Mesothelial cell of epicardium (in vitro differentiated cells): ENCODE data around the gene UBQLN3. TPM values are rescaled to one million over a fixed set of nuclear protein-coding genes. Genes with fewer than 3 reads are reported as not detected.

Experiments
- DNase-seq, 2 experiments: peaks; one replicate each; pipeline ENCODE4 v3.0.0; 2021; ENCODE audit warnings: low spot score in 2 of 2; ENCODE audit not compliant: unreplicated experiment in 2 of 2
- H3K27ac Mint-ChIP-seq: 2 replicates; pipeline ENCODE4 v1.8.0; 2021; ENCODE audit warnings: mixed read lengths
- H3K27me3 Mint-ChIP-seq: 2 replicates; pipeline ENCODE4 v1.8.0; 2021; ENCODE audit warnings: low read depth, mixed read lengths
- H3K36me3 Mint-ChIP-seq: 2 replicates; pipeline ENCODE4 v1.8.0; 2021; ENCODE audit warnings: mixed read lengths
- H3K4me1 Mint-ChIP-seq: 2 replicates; pipeline ENCODE4 v1.8.0; 2021; ENCODE audit warnings: mixed read lengths
- H3K4me3 Mint-ChIP-seq: 2 replicates; pipeline ENCODE4 v1.8.0; 2021; ENCODE audit warnings: mild to moderate bottlenecking, moderate library complexity, mixed read lengths
- H3K9me3 Mint-ChIP-seq: 2 replicates; pipeline ENCODE4 v1.8.0; 2021; ENCODE audit warnings: mixed read lengths
- total RNA-seq: library from RNA; stranded (reverse); gene quantifications from 3 replicates; pipeline ENCODE4 v1.2.1, GENCODE V29; 2021
- TF ChIP-seq, protein P1 (sequence below): fragments of 200-600 bp; sonication (generic); IDR thresholded peaks from one replicate; pipeline ENCODE4 v1.5.0; 2021; ENCODE audit warnings: antibody characterized with exemption; ENCODE audit not compliant: unreplicated experiment

The UBQLN3 gene
- total RNA-seq, 1 donor from 2014 or later: 1.2 TPM

DNA sequence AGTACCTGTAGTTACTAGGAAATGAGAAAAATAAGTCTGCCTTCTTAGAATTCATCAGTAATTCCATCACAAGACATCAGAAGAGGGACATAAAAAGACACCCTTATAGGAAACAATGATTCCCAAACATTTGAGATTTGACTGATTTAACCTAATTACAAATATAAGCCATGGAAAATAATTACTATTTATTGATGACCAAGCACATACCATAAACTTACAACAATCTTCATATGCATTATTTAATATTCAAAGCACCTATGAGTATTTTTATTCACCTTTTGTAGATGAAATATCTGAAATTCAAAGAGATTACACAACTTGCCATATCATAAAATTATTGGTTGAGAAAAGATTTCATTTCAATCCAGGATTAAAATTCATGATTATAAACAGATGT lies 35.8 kb downstream of the UBQLN3 start:
- peaks cover 36% of the 10 kb centered on the region for H3K27me3 Mint-ChIP-seq
- H3K4me1 Mint-ChIP-seq: no peaks in the 10 kb centered on the region
- DNase-seq: no peak
- H3K27ac Mint-ChIP-seq: no peak overlapping the region
- TF ChIP-seq, protein P1, sequence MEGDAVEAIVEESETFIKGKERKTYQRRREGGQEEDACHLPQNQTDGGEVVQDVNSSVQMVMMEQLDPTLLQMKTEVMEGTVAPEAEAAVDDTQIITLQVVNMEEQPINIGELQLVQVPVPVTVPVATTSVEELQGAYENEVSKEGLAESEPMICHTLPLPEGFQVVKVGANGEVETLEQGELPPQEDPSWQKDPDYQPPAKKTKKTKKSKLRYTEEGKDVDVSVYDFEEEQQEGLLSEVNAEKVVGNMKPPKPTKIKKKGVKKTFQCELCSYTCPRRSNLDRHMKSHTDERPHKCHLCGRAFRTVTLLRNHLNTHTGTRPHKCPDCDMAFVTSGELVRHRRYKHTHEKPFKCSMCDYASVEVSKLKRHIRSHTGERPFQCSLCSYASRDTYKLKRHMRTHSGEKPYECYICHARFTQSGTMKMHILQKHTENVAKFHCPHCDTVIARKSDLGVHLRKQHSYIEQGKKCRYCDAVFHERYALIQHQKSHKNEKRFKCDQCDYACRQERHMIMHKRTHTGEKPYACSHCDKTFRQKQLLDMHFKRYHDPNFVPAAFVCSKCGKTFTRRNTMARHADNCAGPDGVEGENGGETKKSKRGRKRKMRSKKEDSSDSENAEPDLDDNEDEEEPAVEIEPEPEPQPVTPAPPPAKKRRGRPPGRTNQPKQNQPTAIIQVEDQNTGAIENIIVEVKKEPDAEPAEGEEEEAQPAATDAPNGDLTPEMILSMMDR: no peak
- no peaks in the 10 kb centered on the region for H3K36me3 Mint-ChIP-seq
- no peak overlapping the region for H3K4me3 Mint-ChIP-seq
- H3K9me3 Mint-ChIP-seq: no peaks in the 10 kb centered on the region

DNA sequence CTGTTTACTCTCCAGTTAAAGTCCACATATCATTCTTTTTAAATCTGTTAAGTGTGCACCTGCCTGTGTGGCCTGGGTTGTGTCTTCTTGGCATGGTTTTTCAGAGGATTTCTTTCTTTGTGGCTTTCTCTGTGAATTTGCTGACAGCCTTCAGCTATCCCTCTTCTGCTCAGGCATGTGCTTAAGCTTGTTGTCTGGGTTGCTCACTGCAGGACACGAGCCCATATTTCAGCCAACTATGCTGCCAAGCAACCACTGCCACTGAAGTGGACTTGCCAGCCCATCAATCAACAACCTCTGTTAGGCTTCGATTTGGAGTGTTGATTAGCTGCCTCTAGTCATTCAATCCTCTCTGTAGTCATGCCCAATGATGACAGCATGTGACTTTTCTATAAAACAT lies 42.2 kb downstream of the UBQLN3 start:
- Mint-ChIP-seq H3K27ac (no peak overlapping the region), H3K9me3 (no peaks in the 10 kb centered on the region), H3K36me3 (no peaks in the 10 kb centered on the region), H3K4me1 (no peaks in the 10 kb centered on the region), H3K27me3 (peaks cover 21% of the 10 kb centered on the region), H3K4me3 (no peak overlapping the region)
- no peak for DNase-seq
- TF ChIP-seq, protein P1: no peak

DNA sequence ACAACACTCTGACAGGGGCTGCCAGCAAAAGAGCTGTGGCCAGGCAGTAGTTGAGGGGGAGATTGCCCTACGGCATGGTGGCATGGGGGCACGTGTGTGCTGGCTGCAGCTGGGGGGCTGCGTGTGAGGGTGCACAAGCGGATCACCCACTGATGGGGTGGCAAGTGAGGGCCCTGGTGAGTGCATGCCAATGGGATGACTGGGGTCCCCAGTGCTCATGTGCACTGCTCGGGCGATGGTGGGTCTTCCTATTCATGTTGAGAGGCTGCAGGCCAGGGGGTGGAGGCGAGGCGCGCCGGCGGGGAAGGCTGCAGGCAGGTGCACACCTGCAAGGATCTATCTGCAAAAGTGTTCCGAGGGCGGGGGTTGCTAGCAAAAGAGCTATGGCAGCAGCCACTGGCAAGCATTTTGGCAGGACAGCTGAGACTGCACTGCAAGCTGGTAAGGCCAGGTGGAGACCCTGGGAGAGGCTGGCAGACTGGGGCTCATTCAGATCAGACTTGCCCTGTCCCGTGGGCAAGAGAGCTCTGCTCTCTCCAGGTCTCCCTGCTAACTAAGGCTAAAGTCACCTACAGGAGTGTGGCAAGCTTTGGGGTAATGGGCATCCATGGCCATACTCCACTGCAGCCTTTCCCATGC lies 48.7 kb downstream of the UBQLN3 start:
- Mint-ChIP-seq H3K27ac (no peak overlapping the region), H3K27me3 (no peaks in the 10 kb centered on the region), H3K36me3 (no peaks in the 10 kb centered on the region), H3K4me3 (no peak overlapping the region), H3K4me1 (no peaks in the 10 kb centered on the region), H3K9me3 (no peaks in the 10 kb centered on the region)
- TF ChIP-seq, protein P1: no peak
- DNase-seq: no peak

Other genes with a start within 250 kb of the UBQLN3 start
- 0.29 to 0.41 TPM (median 0.34 TPM) in 3 replicates for gene HBE1, start 240.0 kb downstream of the UBQLN3 start, total RNA-seq
- 0.25 to 0.65 TPM (median 0.47 TPM) in 3 replicates for gene OR51B4, start 208.0 kb downstream of the UBQLN3 start, total RNA-seq
- gene OR51B2, start 185.7 kb downstream of the UBQLN3 start, total RNA-seq: 0.41 to 0.56 TPM in 2 of 3 replicates, not detected in the other
- gene OR51B5, start 166.4 kb downstream of the UBQLN3 start, total RNA-seq: 0.89 to 1.2 TPM (median 1.1 TPM) in 3 replicates
- gene OR51B6, start 158.4 kb downstream of the UBQLN3 start, total RNA-seq: not detected in 3 replicates
- gene OR51M1, start 126.1 kb downstream of the UBQLN3 start, total RNA-seq: not detected in 3 replicates
- not detected in 3 replicates for gene OR51Q1, start 87.8 kb downstream of the UBQLN3 start, total RNA-seq
- gene OR51I1, start 68.4 kb downstream of the UBQLN3 start, total RNA-seq: 0.50 to 0.93 TPM (median 0.63 TPM) in 3 replicates
- gene OR51I2, start 60.6 kb downstream of the UBQLN3 start, total RNA-seq: not detected in 3 replicates
- gene OR52D1, start 21.3 kb downstream of the UBQLN3 start, total RNA-seq: not detected in 3 replicates
- 1.9 to 2.1 TPM (median 2.0 TPM) in 3 replicates for gene UBQLNL, start 6.7 kb upstream of the UBQLN3 start, total RNA-seq
- 0.73 to 1.6 TPM (median 1.3 TPM) in 3 replicates for gene OR52H1, start 38.6 kb upstream of the UBQLN3 start, total RNA-seq
- gene OR52B6, start 70.9 kb upstream of the UBQLN3 start, total RNA-seq: not detected in 3 replicates
- 13.4 to 14.6 TPM (median 14.0 TPM) in 3 replicates for gene TRIM6, start 86.7 kb upstream of the UBQLN3 start, total RNA-seq
- gene TRIM34, start 115.0 kb upstream of the UBQLN3 start, total RNA-seq: 5.0 to 7.1 TPM (median 5.1 TPM) in 3 replicates
- 67.0 to 74.0 TPM (median 68.5 TPM) in 3 replicates for gene TRIM5, start 175.1 kb upstream of the UBQLN3 start, total RNA-seq
- 45.8 to 52.1 TPM (median 50.9 TPM) in 3 replicates for gene TRIM22, start 179.8 kb upstream of the UBQLN3 start, total RNA-seq
- gene OR56B1, start 226.5 kb upstream of the UBQLN3 start, total RNA-seq: 0.11 TPM in 1 of 3 replicates, not detected in the others
- gene OR52N4, start 244.3 kb upstream of the UBQLN3 start, total RNA-seq: 0.18 TPM in 1 of 3 replicates, not detected in the others